GM19035 (cell line): ENCODE data around the gene ALKBH3.

ENCODE experiments used
- ATAC-seq: cut with Tn5 transposase; IDR thresholded peaks from one replicate; pipeline ENCODE4 v1.9.1; 2021; ENCODE audit not compliant: unreplicated experiment

The ALKBH3 gene

DNA sequence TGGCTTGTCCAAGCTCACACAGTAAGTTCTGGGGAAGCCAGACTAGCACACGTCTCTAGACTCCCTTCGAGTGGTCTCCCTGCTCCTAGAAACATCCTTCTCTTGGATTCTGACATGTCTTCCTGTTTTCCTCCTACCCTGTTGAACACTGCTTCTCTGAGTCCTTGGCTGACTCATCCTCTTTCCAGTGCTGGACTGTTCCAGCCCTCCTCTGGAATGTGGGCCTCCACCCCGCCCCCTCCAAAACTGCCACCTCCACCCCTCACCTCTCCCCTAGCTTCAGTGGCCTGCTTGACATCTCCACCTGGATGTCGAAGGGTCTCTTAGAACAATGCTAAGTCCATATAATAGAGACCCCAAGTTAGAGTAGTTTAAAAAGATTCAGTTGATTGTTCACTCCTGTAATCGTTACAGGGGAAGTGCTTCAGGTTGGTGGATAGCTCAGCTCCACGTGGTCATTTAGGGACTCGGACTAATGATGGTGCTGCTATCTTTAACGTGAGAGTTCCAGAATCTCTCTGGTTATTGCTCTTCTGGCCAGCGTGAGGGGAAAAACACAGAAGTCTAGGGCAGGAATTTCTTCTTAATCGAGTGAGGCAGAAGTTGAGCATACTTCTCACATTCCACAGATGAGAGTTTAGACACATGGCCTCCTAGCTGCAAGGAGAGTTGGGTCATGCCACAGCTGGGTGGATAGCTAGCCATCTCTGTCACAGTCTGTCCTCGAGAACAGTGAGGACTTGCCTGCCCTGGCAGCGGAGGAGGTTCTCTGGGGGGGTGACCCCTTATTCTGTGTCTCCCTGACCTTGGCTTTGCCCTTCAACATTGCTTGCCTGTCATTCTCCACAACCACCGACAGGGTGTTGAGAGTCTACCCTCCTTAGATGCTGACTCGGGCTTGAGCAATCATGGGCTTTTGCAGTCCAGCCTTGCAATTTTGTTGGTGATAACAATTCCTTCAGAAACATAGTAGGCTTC, 57.1 kb downstream of the ALKBH3 start:
- no peak for ATAC-seq

DNA sequence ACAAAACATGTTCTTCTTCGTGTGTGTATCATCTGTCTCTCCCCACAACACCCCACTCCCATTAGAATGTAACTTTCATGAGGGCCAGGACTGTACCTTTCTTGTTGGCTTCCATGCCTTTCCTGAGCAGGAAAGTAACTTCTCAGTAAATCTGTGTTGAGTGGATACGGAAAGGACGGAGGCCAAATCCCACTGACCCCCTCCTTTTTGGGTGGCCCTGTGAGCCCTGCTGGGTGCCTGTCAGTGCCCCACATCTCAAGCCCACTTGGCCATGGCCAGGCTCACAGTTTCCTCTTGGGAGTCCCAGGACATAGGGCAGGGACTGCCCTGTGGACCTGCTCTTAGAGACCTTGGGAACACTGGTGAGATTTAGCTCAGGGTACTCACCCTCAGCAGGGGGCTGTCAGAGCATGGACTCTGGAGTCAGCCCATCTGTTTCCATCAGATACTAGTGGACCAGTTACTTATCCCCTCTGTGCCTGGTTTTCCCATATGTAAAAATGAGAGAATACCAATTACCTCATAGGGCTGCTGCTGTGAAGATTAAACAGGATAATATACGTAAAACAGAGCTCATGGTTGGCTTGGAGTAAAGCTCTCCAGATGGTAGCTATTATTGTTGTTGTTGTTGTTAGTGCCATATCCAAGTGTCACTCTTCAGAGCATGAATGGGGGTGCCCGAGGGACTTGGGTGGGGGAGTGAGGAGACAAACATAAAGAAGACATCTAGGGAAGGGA, 60.8 kb downstream of the ALKBH3 start:
- no peak for ATAC-seq

DNA sequence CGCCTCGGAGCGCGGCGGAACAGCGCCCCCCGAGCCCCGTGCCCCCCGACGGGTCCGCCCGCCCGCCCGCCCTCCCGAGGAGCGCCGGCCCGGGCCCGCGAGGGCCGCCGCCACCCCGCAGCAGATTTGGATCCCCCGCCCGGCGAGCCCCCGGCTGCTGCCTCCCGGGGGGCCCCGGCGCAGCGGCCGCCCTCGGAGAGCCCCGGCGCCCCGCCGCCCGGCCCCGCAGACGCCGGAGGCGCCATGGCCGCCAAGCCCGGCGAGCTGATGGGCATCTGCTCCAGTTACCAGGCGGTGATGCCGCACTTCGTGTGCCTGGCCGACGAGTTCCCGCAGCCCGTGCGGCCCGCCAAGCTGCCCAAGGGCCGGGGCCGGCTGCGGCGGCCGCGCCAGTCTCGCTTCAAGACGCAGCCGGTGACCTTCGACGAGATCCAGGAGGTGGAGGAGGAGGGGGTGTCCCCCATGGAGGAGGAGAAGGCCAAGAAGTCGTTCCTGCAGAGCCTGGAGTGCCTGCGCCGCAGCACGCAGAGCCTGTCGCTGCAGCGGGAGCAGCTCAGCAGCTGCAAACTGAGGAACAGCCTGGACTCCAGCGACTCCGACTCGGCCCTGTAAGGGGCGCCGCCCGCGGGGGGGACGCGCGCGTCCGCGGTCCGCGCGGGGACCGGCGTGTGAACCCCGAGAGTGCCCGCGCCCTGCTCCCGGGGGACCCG, 62.2 kb downstream of the ALKBH3 start:
- ATAC-seq = peak; percentile 19

DNA sequence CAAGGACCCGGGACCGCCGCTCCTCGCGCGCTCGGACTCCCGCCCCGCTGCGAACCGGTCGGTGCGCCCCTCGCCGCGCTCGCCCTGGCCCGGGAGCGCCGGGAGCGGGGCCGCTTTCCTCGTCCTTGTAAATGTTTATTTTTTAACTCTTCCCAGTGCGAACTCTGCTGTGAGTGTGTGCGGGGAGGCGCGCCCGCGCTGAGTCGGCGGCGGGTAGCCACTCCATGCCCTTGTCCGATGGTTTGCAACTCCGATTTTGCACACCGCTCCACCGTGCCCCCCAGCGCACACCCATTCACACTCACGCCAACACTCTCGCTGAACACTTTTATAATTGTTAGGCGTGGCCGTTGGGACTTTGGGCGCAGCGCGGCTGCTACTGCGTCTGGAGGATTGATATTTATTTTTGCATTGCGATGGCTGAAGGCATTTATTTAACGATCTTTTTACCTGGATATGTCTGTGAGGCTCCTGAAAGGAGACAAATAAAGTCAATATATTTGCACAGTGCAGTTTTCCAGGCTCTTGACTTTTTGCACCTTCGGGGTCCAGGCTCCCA, 62.8 kb downstream of the ALKBH3 start:
- no peak for ATAC-seq

DNA sequence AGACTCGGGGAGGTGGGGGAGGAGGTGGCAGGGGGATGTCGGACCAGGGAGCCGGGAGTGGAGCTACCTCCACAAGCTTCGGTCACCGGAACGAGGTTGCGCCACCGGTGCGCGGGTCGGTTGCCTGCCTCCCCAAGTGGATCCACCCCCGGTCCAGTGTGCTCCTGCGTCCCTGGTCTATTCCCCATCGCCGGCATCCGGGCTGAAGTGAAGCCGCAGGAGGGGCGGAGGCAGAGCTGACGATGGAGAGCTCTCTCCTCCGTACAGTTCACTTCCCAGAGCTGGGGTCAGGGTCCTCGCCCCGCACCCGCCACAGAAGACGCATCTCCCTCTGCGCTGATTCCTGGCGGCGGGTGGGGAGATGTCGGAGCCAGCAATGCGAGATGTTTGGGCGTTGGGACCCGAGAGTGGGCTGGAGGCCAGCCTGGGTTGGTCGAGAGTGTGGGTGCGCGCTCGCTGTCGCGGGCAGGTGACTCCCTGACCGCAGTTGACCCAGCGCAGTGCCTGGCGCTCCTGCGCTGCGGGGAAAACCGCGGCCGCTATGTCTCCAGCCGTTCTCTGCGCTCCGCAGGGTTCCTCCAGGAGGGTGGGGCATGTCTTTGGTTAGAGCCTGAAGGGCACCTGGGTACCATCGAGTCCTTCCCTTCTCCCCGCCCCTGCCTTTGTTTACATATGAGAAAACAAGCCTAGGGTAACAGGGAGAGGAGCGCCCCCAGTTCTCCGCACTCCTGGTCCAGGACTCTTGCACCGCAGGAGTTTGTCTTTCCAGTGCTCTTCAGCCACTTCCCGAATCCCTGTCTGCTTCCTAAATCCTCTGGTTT, 63.5 kb downstream of the ALKBH3 start:
- ATAC-seq = no peak

DNA sequence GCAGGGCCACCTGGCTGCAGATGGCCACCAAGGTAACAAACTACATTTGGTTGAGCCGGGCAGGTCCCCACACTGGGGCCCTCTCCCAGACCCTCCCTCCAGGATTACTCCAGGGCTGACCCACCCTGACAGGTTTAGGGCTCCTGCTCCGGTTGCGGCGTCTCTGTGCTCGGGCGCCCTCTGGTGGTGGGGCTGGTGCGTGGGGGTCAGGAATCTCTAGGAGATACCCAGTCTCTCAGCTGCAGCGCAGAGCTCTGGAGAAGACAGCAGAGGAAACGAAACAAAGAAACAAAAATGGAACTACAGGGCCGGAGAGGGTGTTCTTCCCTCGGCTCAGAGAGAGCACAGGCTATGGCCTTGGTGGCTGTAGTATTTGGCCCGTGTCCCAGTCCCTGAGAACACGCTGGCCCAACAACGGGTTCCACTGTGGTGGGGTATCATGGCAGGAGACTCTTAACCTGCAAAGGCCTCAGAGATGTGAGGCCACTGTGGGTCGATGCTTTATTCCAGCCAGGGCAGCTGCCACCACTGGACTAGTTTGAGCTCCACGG, 64.2 kb downstream of the ALKBH3 start:
- no peak for ATAC-seq

DNA sequence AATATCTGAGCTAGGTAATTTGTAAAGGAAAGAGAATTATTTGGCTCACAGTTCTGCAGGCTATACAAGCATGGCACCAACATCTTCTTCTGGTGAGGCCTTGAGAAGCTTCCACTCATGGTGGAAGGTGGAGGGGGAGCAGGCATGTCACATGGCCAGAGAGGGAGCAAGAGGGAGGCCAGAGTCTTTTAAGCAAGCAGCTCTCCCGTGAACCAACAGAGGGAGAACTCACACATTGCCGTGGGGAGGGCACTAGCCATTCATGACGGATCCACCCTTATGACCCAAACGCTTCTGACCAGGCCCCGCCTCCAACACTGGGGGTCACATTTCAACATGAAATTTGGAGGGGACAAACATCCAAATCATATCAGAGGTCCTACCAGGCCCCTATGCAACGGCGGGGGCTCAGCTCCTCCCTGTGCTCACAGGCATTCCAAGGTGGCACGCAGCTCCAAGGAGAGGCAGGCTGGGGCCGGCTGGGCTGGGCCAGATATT, 66.4 kb downstream of the ALKBH3 start:
- ATAC-seq = no peak

DNA sequence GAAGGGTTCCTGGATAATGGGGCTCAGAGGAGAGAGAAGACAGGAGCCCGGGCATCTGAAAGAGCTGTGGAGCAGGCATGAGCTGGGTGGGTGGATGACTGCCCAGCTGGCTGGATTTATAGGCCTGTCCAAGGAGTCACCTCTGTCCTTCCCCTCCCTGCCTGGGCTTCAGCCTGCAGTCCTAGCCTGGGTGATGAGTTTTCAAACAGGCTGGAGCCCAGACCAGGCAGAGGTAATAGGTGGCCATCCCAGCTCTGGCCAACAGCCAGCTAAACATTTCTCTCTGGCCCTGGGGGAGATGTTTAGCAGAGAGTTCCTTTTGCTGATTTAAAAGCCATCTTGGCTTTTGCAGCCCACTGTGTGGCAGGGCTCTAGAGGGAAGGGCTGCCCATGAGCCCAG, 67.2 kb downstream of the ALKBH3 start:
- no peak for ATAC-seq

DNA sequence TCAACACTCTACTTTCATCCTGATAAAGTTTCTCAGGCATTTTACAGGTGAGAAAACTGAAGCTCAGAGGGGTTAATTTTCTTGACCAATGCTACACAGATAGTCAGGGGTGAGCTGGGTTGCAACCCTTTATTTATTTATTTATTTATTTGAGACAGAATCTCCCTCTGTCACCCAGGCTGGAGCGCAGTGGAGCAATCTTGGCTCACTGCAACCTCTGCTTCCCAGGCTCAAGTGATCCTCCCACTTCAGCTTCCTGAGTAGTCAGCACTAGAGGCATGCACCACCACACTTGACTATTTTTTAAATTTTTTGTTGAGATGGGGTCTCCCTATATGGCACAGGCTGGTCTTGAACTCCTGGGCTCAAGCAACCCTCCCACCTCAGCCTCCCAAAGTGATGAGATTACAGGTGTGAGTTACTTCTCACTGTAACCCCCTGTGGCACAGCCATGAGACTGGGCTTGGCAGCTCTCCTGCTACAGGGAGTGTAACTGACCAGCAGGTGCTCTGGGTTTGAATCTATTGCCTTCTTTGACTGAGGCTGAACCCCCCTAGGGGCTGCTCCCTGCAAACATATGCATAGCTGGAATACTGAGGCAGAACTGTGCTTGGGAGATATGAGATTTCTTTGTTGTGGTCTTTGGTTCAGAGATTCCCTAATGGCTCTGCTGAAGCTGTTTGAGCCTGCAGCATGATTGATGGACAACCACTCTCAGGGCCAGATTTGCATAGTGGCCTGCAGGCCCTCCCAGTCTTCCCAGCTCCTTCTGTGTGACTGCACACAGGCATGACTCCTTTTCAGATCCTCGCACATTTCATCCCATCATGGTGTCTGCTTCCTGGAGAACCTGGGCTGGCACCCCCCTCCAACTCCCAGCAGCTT, 68.0 kb downstream of the ALKBH3 start:
- ATAC-seq = no peak

DNA sequence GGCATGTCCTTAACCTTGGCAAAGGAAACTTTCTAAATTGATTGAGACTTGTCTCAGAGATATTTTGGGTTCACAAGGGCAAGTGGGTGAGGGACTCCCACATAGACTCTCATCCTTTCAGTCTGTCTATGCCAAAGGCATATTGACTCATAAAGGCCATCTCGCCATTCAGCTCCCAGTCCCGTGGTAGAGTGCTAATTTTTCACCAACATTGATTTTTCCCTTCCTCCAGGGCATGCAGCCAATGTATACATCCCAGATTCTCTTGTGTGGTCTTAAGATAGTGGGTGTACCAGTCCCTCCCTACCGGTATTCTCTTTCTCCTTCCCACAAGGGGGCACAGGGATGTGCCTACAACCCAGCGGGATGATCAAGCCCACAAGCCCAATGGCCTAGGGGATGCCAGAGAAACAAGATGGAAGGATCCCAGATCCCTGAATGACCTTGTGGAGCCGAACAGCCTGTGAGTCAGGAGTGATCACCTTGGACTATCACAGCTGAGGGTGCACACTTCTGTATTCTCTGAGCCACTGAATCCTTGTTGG, 69.8 kb downstream of the ALKBH3 start:
- no peak for ATAC-seq

DNA sequence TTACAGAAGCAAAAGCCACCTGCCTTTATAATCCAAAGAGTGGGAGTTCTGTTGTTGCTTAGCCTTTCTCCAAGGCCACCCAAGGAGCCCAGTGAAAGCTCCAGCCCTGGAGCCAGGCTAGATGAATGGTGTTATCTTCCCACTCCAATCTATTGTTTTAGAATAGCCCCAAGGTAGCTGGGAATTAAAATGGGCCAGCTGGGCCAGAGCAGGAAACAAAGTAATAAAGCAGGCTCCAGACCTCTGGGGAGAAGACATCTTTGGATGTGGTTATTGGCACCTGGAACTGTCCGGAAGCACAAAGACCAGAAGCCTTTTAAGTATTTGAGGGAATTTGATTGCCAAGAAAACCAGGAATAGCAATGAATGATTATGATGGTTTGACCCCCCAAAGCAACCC, 70.6 kb downstream of the ALKBH3 start:
- ATAC-seq = no peak

DNA sequence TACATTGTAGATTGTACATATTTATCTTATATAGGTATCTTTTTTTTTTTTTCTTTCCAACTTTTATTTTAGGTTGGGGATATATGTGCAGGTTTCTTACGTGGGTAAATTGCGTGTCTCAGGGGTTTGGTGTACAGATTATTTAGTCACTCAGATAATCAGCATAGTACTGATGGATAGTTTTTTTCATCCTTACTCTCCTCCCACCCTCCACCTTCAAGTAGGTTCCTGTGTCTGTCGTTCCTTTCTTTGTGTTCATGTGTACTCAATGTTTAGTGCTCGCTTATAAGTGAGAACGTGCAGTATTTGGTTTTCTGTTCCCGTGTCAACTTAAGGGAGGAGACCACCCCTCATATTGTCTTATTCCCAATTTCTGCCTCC, 71.4 kb downstream of the ALKBH3 start:
- no peak for ATAC-seq

DNA sequence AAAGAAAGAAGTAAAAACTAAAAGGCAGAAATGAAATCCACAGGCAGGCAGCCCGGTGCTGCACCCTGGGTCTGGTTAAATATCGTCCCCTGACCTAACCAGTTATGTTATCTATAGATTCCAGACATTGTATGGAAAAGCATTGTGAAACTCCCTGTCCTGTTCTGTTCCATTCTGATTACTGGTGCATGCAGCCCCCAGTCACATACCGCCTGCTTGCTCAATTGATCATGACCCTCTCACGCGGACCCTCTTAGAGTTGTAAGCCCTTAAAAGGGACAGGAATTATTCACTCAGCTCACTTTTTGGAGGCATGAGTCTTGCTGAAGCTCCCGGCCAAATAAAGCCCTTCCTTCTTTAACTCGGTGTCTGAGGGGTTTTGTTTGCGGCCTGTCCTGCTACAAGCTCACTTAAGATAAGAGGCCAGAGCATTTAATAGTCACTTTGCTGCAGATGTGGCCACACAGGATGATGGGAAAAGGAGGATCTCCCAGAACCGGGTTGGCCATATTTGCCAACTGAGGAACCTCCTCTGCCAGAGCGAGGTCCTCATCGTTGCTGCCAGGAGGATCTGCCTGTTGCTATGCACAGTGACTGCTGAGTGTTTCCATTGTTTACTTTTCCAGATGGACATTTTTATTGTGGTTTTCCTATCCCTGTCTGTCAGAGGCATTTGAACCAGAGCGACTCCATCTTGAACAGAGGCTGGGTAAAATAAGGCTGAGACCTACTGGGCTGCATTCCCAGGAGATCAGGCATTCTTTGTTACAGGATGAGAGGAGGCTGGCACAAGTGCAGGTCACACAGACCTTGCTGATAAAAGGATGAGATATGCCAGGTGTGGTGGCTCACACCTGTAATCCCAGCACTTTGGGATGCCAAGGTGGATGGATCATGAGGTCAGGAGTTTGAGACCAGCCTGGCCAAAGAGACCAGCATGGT, 72.0 kb downstream of the ALKBH3 start:
- ATAC-seq = no peak

DNA sequence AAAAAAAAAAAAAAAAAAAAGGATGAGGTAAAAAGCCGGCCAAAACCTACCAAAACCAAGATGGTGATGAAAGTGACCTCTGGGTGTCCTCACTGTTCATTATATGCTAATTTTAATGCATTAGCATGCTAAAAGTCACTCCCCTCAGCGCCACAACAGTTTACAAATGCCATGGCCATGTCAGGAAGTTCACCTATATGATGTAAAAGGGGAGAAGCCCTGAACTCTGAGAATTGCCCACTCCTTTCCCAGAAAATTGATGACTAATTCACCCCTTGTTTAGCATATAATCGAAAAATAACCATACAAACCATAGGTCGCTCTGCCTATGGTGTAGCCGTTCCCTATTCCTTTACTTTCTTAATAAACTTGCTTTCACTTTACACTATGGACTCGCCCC, 72.9 kb downstream of the ALKBH3 start:
- no peak for ATAC-seq

DNA sequence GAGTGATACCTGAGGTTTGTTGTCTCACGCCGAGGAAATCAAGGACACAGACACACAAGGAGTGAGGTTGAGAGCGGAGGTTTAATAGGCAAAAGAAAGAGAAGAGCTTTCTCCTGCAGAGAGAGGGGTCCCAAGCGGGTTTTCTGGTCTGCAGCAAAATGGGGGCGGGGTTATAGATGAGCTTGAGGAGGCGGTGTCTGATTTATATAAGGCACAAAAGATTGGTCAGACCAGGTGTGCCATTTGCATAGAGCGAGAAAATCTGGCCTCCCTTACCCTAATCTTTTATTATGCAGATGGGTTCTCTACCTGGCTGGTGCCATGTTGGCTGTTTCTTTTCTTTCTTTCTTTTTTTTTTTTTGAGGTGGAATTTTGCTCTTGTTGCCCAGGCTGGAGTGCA, 73.6 kb downstream of the ALKBH3 start:
- no peak for ATAC-seq

DNA sequence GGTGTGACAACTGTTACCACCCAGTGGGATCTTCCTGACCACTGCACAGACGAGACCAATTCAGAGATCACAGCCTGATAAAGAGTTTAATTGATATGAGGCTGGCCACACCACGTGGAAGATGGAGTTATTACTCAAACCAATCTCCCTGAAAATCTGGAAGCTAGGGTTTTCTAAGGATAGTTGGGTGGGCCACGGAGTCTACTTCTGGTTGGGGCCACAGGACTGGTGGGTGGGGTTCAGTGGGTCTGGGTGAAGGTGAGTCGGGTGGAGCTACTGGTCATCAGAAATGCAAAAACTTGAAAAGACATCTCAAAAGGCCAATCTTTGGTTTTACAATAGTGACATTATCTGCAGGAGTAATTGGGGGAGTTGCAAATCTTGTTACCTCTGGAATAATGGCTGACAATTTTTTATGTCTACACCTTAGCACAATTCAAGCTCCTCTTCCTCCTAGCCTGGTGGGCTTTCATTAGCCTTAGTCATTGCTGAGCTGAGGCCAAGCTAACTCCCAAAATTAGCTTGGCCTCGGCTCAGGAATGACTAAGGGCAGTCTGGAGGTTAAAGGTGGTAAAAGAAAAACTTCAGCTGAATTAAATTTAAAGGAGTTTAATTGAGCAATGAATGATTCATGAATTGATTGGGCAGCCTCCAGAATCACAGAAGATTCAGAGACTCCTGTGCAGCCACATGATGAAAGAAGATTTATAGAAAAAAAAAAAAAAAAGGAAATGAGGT, 74.9 kb downstream of the ALKBH3 start:
- ATAC-seq = no peak

DNA sequence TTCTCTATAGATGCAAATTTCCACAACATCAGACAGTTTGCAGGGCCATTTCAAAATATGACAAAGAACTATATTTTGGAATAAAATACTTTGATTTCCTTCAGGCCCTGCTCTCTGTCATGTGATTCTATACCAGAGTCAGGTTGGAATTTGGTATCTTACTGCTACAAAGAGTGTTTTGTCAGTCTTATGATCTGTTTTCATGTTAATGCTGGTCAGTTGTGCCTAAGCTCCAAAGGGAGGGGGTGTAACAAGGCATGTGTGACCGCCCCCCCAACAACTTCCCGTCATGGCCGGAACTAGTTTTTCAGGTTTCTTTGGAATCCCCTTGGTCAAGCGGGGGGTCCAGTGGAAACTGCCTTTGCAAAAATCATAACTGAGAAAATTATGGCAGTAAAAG, 76.9 kb downstream of the ALKBH3 start:
- no peak for ATAC-seq
